OCI-LY3 (cell line): ENCODE results near the gene KLHL6.

Experiments
- EZH2phosphoT487 ChIP-seq: fragments of 200-600 bp; shearing (Covaris generic); IDR thresholded peaks from 2 replicates; pipeline ENCODE4 v1.6.1; 2018; ENCODE audit warnings: antibody characterized with exemption, mixed run types, low read depth
- TF ChIP-seq, protein P1 (sequence below): fragments of 200-600, 300-600 bp; sonication (generic); IDR thresholded peaks from 2 replicates; pipeline ENCODE4 v1.5.1; 2014; ENCODE audit warnings: antibody characterized with exemption, low read length, low read depth

DNA sequence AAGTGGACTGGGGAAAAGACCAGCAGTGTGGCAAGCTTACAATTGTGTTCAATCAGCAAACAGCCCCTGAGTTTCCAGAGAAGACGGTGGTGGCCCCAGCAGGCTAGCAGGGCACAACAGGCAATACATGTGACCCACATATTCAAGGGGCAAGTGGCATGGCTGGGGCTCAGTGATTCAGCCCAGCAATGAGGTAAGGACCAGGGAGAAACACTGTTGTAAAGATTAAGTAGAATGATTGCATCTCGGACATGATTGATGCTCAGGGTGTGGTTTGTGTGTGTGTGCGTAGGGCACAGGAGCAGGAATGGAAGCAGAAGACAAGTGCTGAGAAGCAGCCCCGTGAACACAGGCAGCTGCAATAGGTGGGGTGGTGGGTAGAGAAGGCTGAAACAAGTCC lies 37.9 kb downstream of the KLHL6 start:
- TF ChIP-seq, protein P1, sequence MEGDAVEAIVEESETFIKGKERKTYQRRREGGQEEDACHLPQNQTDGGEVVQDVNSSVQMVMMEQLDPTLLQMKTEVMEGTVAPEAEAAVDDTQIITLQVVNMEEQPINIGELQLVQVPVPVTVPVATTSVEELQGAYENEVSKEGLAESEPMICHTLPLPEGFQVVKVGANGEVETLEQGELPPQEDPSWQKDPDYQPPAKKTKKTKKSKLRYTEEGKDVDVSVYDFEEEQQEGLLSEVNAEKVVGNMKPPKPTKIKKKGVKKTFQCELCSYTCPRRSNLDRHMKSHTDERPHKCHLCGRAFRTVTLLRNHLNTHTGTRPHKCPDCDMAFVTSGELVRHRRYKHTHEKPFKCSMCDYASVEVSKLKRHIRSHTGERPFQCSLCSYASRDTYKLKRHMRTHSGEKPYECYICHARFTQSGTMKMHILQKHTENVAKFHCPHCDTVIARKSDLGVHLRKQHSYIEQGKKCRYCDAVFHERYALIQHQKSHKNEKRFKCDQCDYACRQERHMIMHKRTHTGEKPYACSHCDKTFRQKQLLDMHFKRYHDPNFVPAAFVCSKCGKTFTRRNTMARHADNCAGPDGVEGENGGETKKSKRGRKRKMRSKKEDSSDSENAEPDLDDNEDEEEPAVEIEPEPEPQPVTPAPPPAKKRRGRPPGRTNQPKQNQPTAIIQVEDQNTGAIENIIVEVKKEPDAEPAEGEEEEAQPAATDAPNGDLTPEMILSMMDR, result no peak
- no peak for TF ChIP-seq EZH2phosphoT487
